ENCODE results near the gene FASTKD1.

DNA sequence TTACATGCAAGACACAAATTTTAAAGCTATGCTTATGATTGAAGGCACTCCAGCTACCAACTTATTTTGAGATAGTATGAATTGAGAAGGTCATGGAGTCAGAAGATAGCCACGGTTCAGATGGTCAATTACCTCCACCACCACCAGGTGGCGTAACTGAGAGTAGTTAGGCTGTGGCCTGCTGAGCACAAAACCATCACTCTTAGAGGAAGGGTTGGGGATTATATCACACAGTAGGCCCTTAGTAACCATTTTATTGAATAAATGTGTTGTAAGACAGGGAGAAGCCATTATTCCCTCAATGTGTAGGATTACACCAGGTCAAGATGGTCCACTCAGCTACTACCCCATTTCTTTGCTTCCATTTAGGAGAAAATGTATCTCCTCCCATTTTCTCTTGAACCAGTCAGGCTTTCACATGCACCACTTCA, 45.4 kb downstream of the FASTKD1 start:
- TF ChIP-seq, protein P1, sequence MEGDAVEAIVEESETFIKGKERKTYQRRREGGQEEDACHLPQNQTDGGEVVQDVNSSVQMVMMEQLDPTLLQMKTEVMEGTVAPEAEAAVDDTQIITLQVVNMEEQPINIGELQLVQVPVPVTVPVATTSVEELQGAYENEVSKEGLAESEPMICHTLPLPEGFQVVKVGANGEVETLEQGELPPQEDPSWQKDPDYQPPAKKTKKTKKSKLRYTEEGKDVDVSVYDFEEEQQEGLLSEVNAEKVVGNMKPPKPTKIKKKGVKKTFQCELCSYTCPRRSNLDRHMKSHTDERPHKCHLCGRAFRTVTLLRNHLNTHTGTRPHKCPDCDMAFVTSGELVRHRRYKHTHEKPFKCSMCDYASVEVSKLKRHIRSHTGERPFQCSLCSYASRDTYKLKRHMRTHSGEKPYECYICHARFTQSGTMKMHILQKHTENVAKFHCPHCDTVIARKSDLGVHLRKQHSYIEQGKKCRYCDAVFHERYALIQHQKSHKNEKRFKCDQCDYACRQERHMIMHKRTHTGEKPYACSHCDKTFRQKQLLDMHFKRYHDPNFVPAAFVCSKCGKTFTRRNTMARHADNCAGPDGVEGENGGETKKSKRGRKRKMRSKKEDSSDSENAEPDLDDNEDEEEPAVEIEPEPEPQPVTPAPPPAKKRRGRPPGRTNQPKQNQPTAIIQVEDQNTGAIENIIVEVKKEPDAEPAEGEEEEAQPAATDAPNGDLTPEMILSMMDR (IDR thresholded peaks at IDR 0.05), result peak; percentile 65 to 88 (median 79)
- no peak for TF ChIP-seq EP300 (IDR thresholded peaks at IDR 0.05)
